Mesenchymal stem cell (in vitro differentiated cells and primary cell): ENCODE measurements around the gene FCGR3A.
"Not testable (repeated sequence)": the region's sequence is repeated elsewhere in the genome, so short reads cannot be mapped to it uniquely, and the experiment has no call there.

Experiments used
- DNase-seq: peaks from one replicate; pipeline ENCODE4 v3.0.0-alpha.2; 2013
- H2AFZ ChIP-seq: one replicate; pipeline ENCODE4 v1.6.1; 2013; ENCODE audit warnings: low read depth, mild to moderate bottlenecking, control low read depth, inconsistent platforms, low read length, moderate library complexity
- H2AK5ac ChIP-seq: 2 replicates; pipeline ENCODE4 v1.6.1; 2013; ENCODE audit warnings: low read length, moderate library complexity, mild to moderate bottlenecking, inconsistent platforms; ENCODE audit not compliant: severe bottlenecking
- H2BK120ac ChIP-seq: one replicate; pipeline ENCODE4 v1.6.1; 2013; ENCODE audit warnings: low read depth, mild to moderate bottlenecking, inconsistent platforms, low read length, moderate library complexity
- H2BK12ac ChIP-seq, 2 experiments: one replicate each; pipeline ENCODE4 v1.6.1; 2013; ENCODE audit warnings: inconsistent platforms in 2 of 2, low read length in 2 of 2, mild to moderate bottlenecking in 2 of 2, moderate library complexity in 2 of 2, control low read depth in 1 of 2
- H2BK15ac ChIP-seq: one replicate; pipeline ENCODE4 v1.6.1; 2013; ENCODE audit warnings: mild to moderate bottlenecking, low read depth, inconsistent platforms; ENCODE audit not compliant: poor library complexity, severe bottlenecking
- H2BK5ac ChIP-seq: 2 replicates; pipeline ENCODE4 v1.6.1; 2013; ENCODE audit warnings: low read depth, mild to moderate bottlenecking, low read length, control low read depth, inconsistent platforms; ENCODE audit not compliant: poor library complexity, severe bottlenecking
- H3K14ac ChIP-seq, 2 experiments: one replicate each; pipeline ENCODE4 v1.6.1; 2013; ENCODE audit warnings: inconsistent platforms in 2 of 2, low read length in 2 of 2, control low read depth in 1 of 2, mild to moderate bottlenecking in 1 of 2, moderate library complexity in 1 of 2
- H3K18ac ChIP-seq, 2 experiments: one replicate each; pipeline ENCODE4 v1.6.1; 2013; ENCODE audit warnings: inconsistent platforms in 2 of 2, low read length in 2 of 2, control low read depth in 1 of 2, low read depth in 1 of 2, mild to moderate bottlenecking in 1 of 2
- H3K23ac ChIP-seq, 2 experiments: one replicate each; pipeline ENCODE4 v1.6.1; 2013; ENCODE audit warnings: inconsistent platforms in 2 of 2, low read length in 2 of 2, mild to moderate bottlenecking in 2 of 2, moderate library complexity in 2 of 2, control low read depth in 1 of 2
- H3K27ac ChIP-seq: 2 replicates; pipeline ENCODE4 v1.5.1; 2013; ENCODE audit warnings: mild to moderate bottlenecking, moderate library complexity, low read length, control low read depth, inconsistent platforms; ENCODE audit not compliant: poor library complexity, severe bottlenecking
- H3K27me3 ChIP-seq, 2 experiments: 2 replicates each; pipeline versions ENCODE4 v1.6.1 to v1.7.0; 2013; ENCODE audit warnings: low read length in 2 of 2, mild to moderate bottlenecking in 2 of 2, moderate library complexity in 2 of 2, control low read depth in 1 of 2, inconsistent platforms in 1 of 2; ENCODE audit not compliant: control insufficient read depth in 1 of 2, insufficient read depth in 1 of 2
- H3K36me3 ChIP-seq, 2 experiments: 2 replicates each; pipeline versions ENCODE4 v1.6.1 to v1.7.0; 2013; ENCODE audit warnings: low read length in 2 of 2, control low read depth in 1 of 2, inconsistent platforms in 1 of 2, low read depth in 1 of 2, mild to moderate bottlenecking in 1 of 2; ENCODE audit not compliant: insufficient read depth in 2 of 2, control insufficient read depth in 1 of 2
- H3K4ac ChIP-seq, 2 experiments: one replicate each; pipeline ENCODE4 v1.6.1; 2013; ENCODE audit warnings: inconsistent platforms in 2 of 2, low read length in 2 of 2, mild to moderate bottlenecking in 2 of 2, moderate library complexity in 2 of 2, control low read depth in 1 of 2, low read depth in 1 of 2
- H3K4me1 ChIP-seq: 2 replicates; pipeline ENCODE4 v1.6.1; 2013; ENCODE audit warnings: low read depth, low read length, control low read depth; ENCODE audit not compliant: control insufficient read depth, insufficient read depth
- H3K4me2 ChIP-seq: 2 replicates; pipeline ENCODE4 v1.6.1; 2013; ENCODE audit warnings: low read length, mild to moderate bottlenecking, inconsistent platforms; ENCODE audit not compliant: poor library complexity, severe bottlenecking
- H3K4me3 ChIP-seq, 2 experiments: 2 replicates each; pipeline versions ENCODE4 v1.5.1 to v1.7.0; 2013; ENCODE audit warnings: low read length in 2 of 2, mild to moderate bottlenecking in 2 of 2, control low read depth in 1 of 2, low read depth in 1 of 2; ENCODE audit not compliant: insufficient read depth in 1 of 2
- H3K79me1 ChIP-seq: replicated peaks from 2 replicates; pipeline ENCODE4 v1.6.1; 2013; ENCODE audit warnings: mild to moderate bottlenecking, control low read depth, low read length, inconsistent platforms; ENCODE audit not compliant: poor library complexity, severe bottlenecking
- H3K9ac ChIP-seq: 2 replicates; pipeline ENCODE4 v1.7.0; 2013; ENCODE audit warnings: mild to moderate bottlenecking, low read length, moderate library complexity
- H3K9me3 ChIP-seq: 2 replicates; pipeline ENCODE4 v1.7.0; 2013; ENCODE audit warnings: mild to moderate bottlenecking, low read length; ENCODE audit not compliant: control insufficient read depth
- H4K8ac ChIP-seq: one replicate; pipeline ENCODE4 v1.6.1; 2013; ENCODE audit warnings: inconsistent platforms, mild to moderate bottlenecking, low read length, moderate library complexity
- H4K91ac ChIP-seq: one replicate; pipeline ENCODE4 v1.6.1; 2013; ENCODE audit warnings: mild to moderate bottlenecking, low read length, inconsistent platforms
- WGBS: methylation state at CpG from one replicate; pipeline ENCODE4 v1.1.7; 2013; ENCODE audit warnings: mixed read lengths; 5-methylcytosine and 5-hydroxymethylcytosine counted together

FCGR3A gene

GRCh38 chr1:161530158-161530557, 19.5 kb downstream of the FCGR3A start:
- H3K9me3 ChIP-seq, H2BK120ac ChIP-seq, H3K14ac ChIP-seq, H3K4ac ChIP-seq, H3K23ac ChIP-seq, H4K8ac ChIP-seq, H3K4me1 ChIP-seq, H3K27me3 ChIP-seq, H2BK12ac ChIP-seq, H2AFZ ChIP-seq, H2BK15ac ChIP-seq, H3K79me1 ChIP-seq, H3K18ac ChIP-seq, H4K91ac ChIP-seq, H3K4me2 ChIP-seq, H2BK5ac ChIP-seq, H2AK5ac ChIP-seq, H3K36me3 ChIP-seq: not testable (repeated sequence)
- WGBS = 2% methylated on average over 9 of the region's 13 CpGs
- peak; percentile 80 for DNase-seq
- Histone ChIP-seq H3K4me3 (peak overlapping the region in 1 of 2 experiments; percentile 80), H3K27ac (peak overlapping the region; percentile 67), H3K9ac (peak overlapping the region; percentile 90)

- H3K4me1 ChIP-seq, H3K27me3 ChIP-seq, H2BK120ac ChIP-seq, H3K9me3 ChIP-seq, H3K27ac ChIP-seq, H2AK5ac ChIP-seq, H4K8ac ChIP-seq, H2AFZ ChIP-seq, H4K91ac ChIP-seq, H2BK15ac ChIP-seq, H2BK5ac ChIP-seq, H2BK12ac ChIP-seq, H3K4ac ChIP-seq, H3K36me3 ChIP-seq, H3K14ac ChIP-seq, H3K23ac ChIP-seq, H3K18ac ChIP-seq, H3K79me1 ChIP-seq: not testable (repeated sequence)
- H3K9ac ChIP-seq = peak overlapping the region; percentile 34
- peak overlapping the region in 1 of 2 experiments; percentile 80 for H3K4me3 ChIP-seq
- H3K4me2 ChIP-seq = peak overlapping the region; percentile 43
- 13% methylated on average over 18 of the region's 19 CpGs for WGBS
- peak; percentile 39 for DNase-seq
Observed at GRCh38 chr1:161529463-161530104, 20.0 kb downstream of the FCGR3A start.

GRCh38 chr1:161528550-161528949, 21.1 kb downstream of the FCGR3A start:
- WGBS = no CpG with 5 or more reads among the region's 3 CpGs
- H2BK120ac ChIP-seq, H3K36me3 ChIP-seq, H3K4me3 ChIP-seq, H4K91ac ChIP-seq, H3K4ac ChIP-seq, H3K27me3 ChIP-seq, H2BK15ac ChIP-seq, H4K8ac ChIP-seq, H3K9ac ChIP-seq, H3K23ac ChIP-seq, H3K14ac ChIP-seq, H3K4me2 ChIP-seq, DNase-seq, H2AFZ ChIP-seq, H3K18ac ChIP-seq, H2BK12ac ChIP-seq, H2BK5ac ChIP-seq, H3K4me1 ChIP-seq, H3K27ac ChIP-seq, H3K9me3 ChIP-seq, H2AK5ac ChIP-seq, H3K79me1 ChIP-seq: not testable (repeated sequence)

- not testable (repeated sequence) for H3K9me3 ChIP-seq, H3K23ac ChIP-seq, H2BK12ac ChIP-seq, H2BK5ac ChIP-seq, H3K4me3 ChIP-seq, DNase-seq, H3K27ac ChIP-seq, H3K36me3 ChIP-seq, H3K27me3 ChIP-seq, H2AFZ ChIP-seq, H3K9ac ChIP-seq, H2AK5ac ChIP-seq, H4K8ac ChIP-seq, H3K18ac ChIP-seq, H2BK15ac ChIP-seq, H2BK120ac ChIP-seq, H3K79me1 ChIP-seq, H3K14ac ChIP-seq, H3K4me2 ChIP-seq, H3K4me1 ChIP-seq, H4K91ac ChIP-seq, H3K4ac ChIP-seq
- 91% methylated on average over 7 of the region's 7 CpGs for WGBS
Observed at GRCh38 chr1:161525918-161526317, 23.7 kb downstream of the FCGR3A start.
